ENCODE results near the gene CRACR2A. TPM values are rescaled to one million over a fixed set of nuclear protein-coding genes. Genes with fewer than 3 reads are reported as not detected.

The CRACR2A gene
- polyA plus RNA-seq, 3 donors = 2.8 to 10.7 (median 5.8) TPM

DNA sequence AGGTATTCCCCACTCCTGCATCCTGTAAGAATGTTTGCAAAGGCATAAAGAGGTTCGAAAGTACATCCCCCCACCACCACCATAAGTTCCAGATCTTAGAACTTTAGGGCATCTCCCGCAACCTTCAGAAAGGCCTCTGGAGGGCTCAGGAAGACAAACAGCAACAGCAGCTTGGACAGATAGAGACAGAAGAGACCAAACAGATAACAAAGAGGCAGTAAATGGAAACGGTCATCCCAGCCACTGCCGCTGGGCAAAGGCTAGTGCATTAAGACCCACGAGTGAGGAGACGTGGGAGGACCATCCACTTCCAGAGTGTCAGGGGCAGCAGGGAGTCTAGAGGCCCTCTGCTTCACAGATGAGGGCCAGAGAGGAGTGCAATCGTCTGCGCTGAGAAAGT, 124.3 kb downstream of the CRACR2A start:
- no peak overlapping the region for H3K4me3 ChIP-seq (replicated peaks in 1 of 3; ENCODE audit: low read depth in 2 of 3, low read length in 3 of 3)
- TF ChIP-seq CTCF (IDR thresholded peaks at IDR 0.05) = no peak
- H2AFZ ChIP-seq (ENCODE audit: insufficient read depth, low read depth, low read length, poor library complexity, severe bottlenecking) = no peak overlapping the region
- Mint-ChIP-seq H3K4me1 (no peaks in the 10 kb centered on the region), H3K9me3 (peaks cover 0 to 4% (median 0%) of the 10 kb centered on the region in 7 donors), H3K27ac (no peak overlapping the region), H3K36me3 (peaks cover 80 to 83% of the 10 kb centered on the region in 2 donors), H3K4me3 (no peak overlapping the region), H3K27me3 (ENCODE audit: low read depth in 3 of 3) (no peaks in the 10 kb centered on the region)
- H4K20me1 ChIP-seq (ENCODE audit: insufficient read depth, low read length) = no peaks in the 10 kb centered on the region
- no peaks in the 10 kb centered on the region for H3K4me1 ChIP-seq (ENCODE audit: control insufficient read depth in 1 of 2, insufficient read depth in 2 of 2, low read length in 2 of 2)
- no peaks in the 10 kb centered on the region for H3K9me3 ChIP-seq (replicated peaks in 1 of 2; ENCODE audit: control insufficient read depth in 1 of 2, insufficient read depth in 1 of 2, low read length in 2 of 2)
- H3K9ac ChIP-seq (ENCODE audit: insufficient read depth, low read length, poor library complexity, severe bottlenecking) = no peak overlapping the region
- no peak overlapping the region for H3K27ac ChIP-seq (ENCODE audit: low read depth in 1 of 2, low read length in 2 of 2)
- no peaks in the 10 kb centered on the region for H3K27me3 ChIP-seq (ENCODE audit: control insufficient read depth in 2 of 2, insufficient read depth in 2 of 2, low read length in 2 of 2)
- DNase-seq = no peak
- H3K4me2 ChIP-seq (replicated peaks; ENCODE audit: extremely low read depth, low read length, poor library complexity, severe bottlenecking) = no peak overlapping the region
- intact Hi-C loops (cut with micrococcal nuclease) = no loop called here
- H3K79me2 ChIP-seq (ENCODE audit: insufficient read depth, low read length) = no peaks in the 10 kb centered on the region
- H3K36me3 ChIP-seq (replicated peaks in 1 of 2; ENCODE audit: control insufficient read depth in 1 of 2, insufficient read depth in 2 of 2, low read length in 2 of 2) = peaks cover 42 to 91% of the 10 kb centered on the region in 2 donors
- WGBS (ENCODE audit: insufficient coverage) = 100% methylated on average over 5 of the region's 8 CpGs

- Mint-ChIP-seq H3K4me1 (peaks cover 6% of the 10 kb centered on the region), H3K27me3 (ENCODE audit: low read depth in 3 of 3) (no peaks in the 10 kb centered on the region), H3K9me3 (peaks cover 0 to 2% (median 0%) of the 10 kb centered on the region in 7 donors), H3K4me3 (no peak overlapping the region), H3K27ac (peak overlapping the region in 1 of 7 donors; percentile 30), H3K36me3 (peaks cover 71 to 76% of the 10 kb centered on the region in 2 donors)
- Histone ChIP-seq H3K27me3 (ENCODE audit: control insufficient read depth in 2 of 2, insufficient read depth in 2 of 2, low read length in 2 of 2) (no peaks in the 10 kb centered on the region), H4K20me1 (ENCODE audit: insufficient read depth, low read length) (no peaks in the 10 kb centered on the region), H3K36me3 (replicated peaks in 1 of 2; ENCODE audit: control insufficient read depth in 1 of 2, insufficient read depth in 2 of 2, low read length in 2 of 2) (peaks cover 30 to 82% of the 10 kb centered on the region in 2 donors), H3K4me3 (replicated peaks in 1 of 3; ENCODE audit: low read depth in 2 of 3, low read length in 3 of 3) (no peak overlapping the region), H3K27ac (ENCODE audit: low read depth in 1 of 2, low read length in 2 of 2) (no peak overlapping the region), H3K9me3 (replicated peaks in 1 of 2; ENCODE audit: control insufficient read depth in 1 of 2, insufficient read depth in 1 of 2, low read length in 2 of 2) (no peaks in the 10 kb centered on the region), H2AFZ (ENCODE audit: insufficient read depth, low read depth, low read length, poor library complexity, severe bottlenecking) (no peak overlapping the region), H3K4me2 (replicated peaks; ENCODE audit: extremely low read depth, low read length, poor library complexity, severe bottlenecking) (no peak overlapping the region), H3K79me2 (ENCODE audit: insufficient read depth, low read length) (no peaks in the 10 kb centered on the region), H3K4me1 (ENCODE audit: control insufficient read depth in 1 of 2, insufficient read depth in 2 of 2, low read length in 2 of 2) (no peaks in the 10 kb centered on the region), H3K9ac (ENCODE audit: insufficient read depth, low read length, poor library complexity, severe bottlenecking) (no peak overlapping the region)
- no peak for DNase-seq
- TF ChIP-seq CTCF (IDR thresholded peaks at IDR 0.05) = no peak
- 94% methylated on average over 16 of the region's 16 CpGs for WGBS (ENCODE audit: insufficient coverage)
- intact Hi-C loops (cut with micrococcal nuclease) = no loop called here
Measured at GRCh38 chr12:3627336-3627735, 125.6 kb downstream of the CRACR2A start.

All from CD14-positive monocyte (primary cell).